ENCODE measurements around the gene ZDHHC19. TPM values are rescaled to one million over a fixed set of nuclear protein-coding genes. Genes with fewer than 3 reads are reported as not detected.
A peak's percentile ranks its signal among the peaks of the same experiment; 100 is the strongest.
"Not testable (repeated sequence)": the region's sequence is repeated elsewhere in the genome, so short reads cannot be mapped to it uniquely, and the experiment has no call there.

The ZDHHC19 gene
- total RNA-seq, 1 donor, result not detected

DNA sequence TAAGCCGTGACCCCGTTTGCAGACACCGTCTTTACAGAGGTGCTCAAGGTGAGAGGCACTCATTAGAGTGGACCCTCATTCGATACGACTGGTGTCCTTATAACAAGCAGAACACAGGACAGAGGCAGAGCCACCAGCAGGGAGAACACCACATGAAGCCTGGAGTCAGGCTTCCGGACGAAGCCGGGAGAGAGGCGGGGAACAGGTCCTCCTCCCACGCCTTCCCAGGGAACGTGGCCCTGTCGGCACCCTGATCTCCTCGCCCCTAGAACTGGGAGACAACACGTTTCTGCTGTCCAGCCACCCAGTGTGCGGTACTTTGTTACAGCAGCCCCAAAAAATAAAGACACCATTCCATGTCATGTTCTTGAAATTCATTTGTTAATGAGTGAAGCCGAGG, 33.6 kb downstream of the ZDHHC19 start:
- Histone ChIP-seq H3K4me3 (ENCODE audit: insufficient read depth, low read length) (no peak overlapping the region), H3K27me3 (ENCODE audit: insufficient read depth, low read length) (no peaks in the 10 kb centered on the region), H3K4me2 (ENCODE audit: insufficient read depth, low read length) (no peak overlapping the region), H2AFZ (ENCODE audit: low read length) (no peak overlapping the region), H4K20me1 (ENCODE audit: insufficient read depth, low read length) (no peaks in the 10 kb centered on the region), H3K9me3 (ENCODE audit: low read depth, low read length) (no peaks in the 10 kb centered on the region), H3K27ac (ENCODE audit: low read depth, low read length) (no peak overlapping the region), H3K79me2 (ENCODE audit: insufficient read depth, low read length) (no peaks in the 10 kb centered on the region), H3K36me3 (ENCODE audit: insufficient read depth, low read length) (no peaks in the 10 kb centered on the region), H3K4me1 (ENCODE audit: insufficient read depth, low read length) (peaks cover 10% of the 10 kb centered on the region)
- DNase-seq (ENCODE audit: insufficient read length, low spot score, missing footprints), result no peak
- TF ChIP-seq, protein P1, sequence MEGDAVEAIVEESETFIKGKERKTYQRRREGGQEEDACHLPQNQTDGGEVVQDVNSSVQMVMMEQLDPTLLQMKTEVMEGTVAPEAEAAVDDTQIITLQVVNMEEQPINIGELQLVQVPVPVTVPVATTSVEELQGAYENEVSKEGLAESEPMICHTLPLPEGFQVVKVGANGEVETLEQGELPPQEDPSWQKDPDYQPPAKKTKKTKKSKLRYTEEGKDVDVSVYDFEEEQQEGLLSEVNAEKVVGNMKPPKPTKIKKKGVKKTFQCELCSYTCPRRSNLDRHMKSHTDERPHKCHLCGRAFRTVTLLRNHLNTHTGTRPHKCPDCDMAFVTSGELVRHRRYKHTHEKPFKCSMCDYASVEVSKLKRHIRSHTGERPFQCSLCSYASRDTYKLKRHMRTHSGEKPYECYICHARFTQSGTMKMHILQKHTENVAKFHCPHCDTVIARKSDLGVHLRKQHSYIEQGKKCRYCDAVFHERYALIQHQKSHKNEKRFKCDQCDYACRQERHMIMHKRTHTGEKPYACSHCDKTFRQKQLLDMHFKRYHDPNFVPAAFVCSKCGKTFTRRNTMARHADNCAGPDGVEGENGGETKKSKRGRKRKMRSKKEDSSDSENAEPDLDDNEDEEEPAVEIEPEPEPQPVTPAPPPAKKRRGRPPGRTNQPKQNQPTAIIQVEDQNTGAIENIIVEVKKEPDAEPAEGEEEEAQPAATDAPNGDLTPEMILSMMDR (IDR thresholded peaks at IDR 0.05; ENCODE audit: extremely low read depth, low read depth, low read length), result no peak

DNA sequence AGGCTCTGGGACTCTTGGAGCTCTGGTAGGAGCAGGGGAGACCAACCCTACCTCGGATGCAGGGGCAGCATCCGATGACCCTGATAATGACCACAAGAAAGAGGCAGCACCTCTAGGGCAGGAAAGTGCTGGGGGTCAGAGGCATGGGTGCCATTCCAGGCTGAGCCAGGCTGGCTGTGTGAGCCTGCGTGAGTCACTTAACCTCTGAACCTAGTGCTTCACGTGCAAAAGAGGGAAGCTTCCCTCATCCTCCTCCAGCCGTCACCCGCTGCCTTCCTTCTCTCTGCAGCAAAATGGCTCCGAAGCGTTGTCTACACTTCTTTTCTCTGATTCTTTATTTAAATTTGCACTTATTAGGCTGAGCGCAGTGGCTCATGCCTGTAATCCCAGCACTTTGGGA, 35.5 kb downstream of the ZDHHC19 start:
- no peak overlapping the region for H2AFZ ChIP-seq (ENCODE audit: low read length)
- peak; percentile 37 for DNase-seq (ENCODE audit: insufficient read length, low spot score, missing footprints)
- H3K4me3 ChIP-seq (ENCODE audit: insufficient read depth, low read length), result no peak overlapping the region
- no peaks in the 10 kb centered on the region for H3K36me3 ChIP-seq (ENCODE audit: insufficient read depth, low read length)
- H3K4me2 ChIP-seq (ENCODE audit: insufficient read depth, low read length), result no peak overlapping the region
- no peaks in the 10 kb centered on the region for H3K79me2 ChIP-seq (ENCODE audit: insufficient read depth, low read length)
- H3K27ac ChIP-seq (ENCODE audit: low read depth, low read length), result no peak overlapping the region
- TF ChIP-seq, protein P1 (IDR thresholded peaks at IDR 0.05; ENCODE audit: extremely low read depth, low read depth, low read length), result no peak
- H3K9me3 ChIP-seq (ENCODE audit: low read depth, low read length), result no peaks in the 10 kb centered on the region
- H3K4me1 ChIP-seq (ENCODE audit: insufficient read depth, low read length), result peaks cover 10% of the 10 kb centered on the region
- H3K27me3 ChIP-seq (ENCODE audit: insufficient read depth, low read length), result no peaks in the 10 kb centered on the region
- no peaks in the 10 kb centered on the region for H4K20me1 ChIP-seq (ENCODE audit: insufficient read depth, low read length)

DNA sequence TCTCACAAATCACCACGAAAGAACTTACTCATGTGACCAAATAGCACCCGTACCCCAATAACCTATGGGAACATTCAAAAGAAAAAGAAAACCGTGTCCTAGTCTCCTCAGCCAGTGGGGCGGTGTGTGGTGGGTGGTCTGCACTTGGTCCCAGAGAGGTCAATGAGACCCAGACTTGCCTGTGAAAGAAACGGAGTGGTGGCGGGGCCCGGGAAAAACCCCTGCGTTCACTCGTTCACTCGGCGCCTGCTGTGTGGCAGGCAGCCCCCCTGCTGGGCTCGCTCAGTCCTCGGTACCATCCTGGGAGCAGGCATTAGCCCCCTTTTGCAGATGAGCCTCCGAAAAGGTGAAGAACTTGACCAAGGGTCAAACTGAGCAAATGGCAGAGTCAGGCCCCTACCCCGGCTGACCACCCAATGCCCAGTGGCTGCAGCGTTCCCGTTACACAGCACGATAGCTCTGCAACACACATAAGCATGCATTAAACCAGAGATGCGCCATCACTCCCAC, 36.0 kb downstream of the ZDHHC19 start:
- no peak overlapping the region for H3K4me3 ChIP-seq (ENCODE audit: insufficient read depth, low read length)
- no peaks in the 10 kb centered on the region for H3K9me3 ChIP-seq (ENCODE audit: low read depth, low read length)
- H2AFZ ChIP-seq (ENCODE audit: low read length), result no peak overlapping the region
- no peak overlapping the region for H3K4me2 ChIP-seq (ENCODE audit: insufficient read depth, low read length)
- TF ChIP-seq, protein P1 (IDR thresholded peaks at IDR 0.05; ENCODE audit: extremely low read depth, low read depth, low read length), result no peak
- no peak for DNase-seq (ENCODE audit: insufficient read length, low spot score, missing footprints)
- H3K4me1 ChIP-seq (ENCODE audit: insufficient read depth, low read length), result peaks cover 10% of the 10 kb centered on the region
- no peaks in the 10 kb centered on the region for H3K36me3 ChIP-seq (ENCODE audit: insufficient read depth, low read length)
- no peak overlapping the region for H3K27ac ChIP-seq (ENCODE audit: low read depth, low read length)
- H4K20me1 ChIP-seq (ENCODE audit: insufficient read depth, low read length), result no peaks in the 10 kb centered on the region
- no peaks in the 10 kb centered on the region for H3K27me3 ChIP-seq (ENCODE audit: insufficient read depth, low read length)
- H3K79me2 ChIP-seq (ENCODE audit: insufficient read depth, low read length), result no peaks in the 10 kb centered on the region

DNA sequence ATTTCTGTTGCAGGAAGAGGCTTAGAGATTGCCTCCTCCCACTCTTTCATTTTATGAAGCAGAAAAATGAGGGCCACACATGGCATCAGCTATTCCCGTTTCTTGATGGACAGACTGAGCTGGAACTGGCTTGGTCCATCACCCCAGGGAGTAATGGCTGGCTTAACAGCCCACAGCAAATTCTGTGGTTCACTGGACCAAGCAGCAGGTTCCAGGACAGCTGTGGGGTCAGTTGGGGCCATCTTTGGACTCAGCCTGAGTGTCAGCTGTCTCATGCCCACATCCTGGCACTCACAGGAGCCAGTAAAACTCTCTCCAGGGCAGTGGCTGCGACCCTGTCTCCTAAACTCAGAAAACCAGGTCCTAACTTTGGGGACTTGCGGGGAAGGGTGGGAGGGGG, 36.5 kb downstream of the ZDHHC19 start:
- H3K27ac ChIP-seq (ENCODE audit: low read depth, low read length), result no peak overlapping the region
- H2AFZ ChIP-seq (ENCODE audit: low read length), result no peak overlapping the region
- no peak overlapping the region for H3K4me2 ChIP-seq (ENCODE audit: insufficient read depth, low read length)
- no peaks in the 10 kb centered on the region for H4K20me1 ChIP-seq (ENCODE audit: insufficient read depth, low read length)
- H3K9me3 ChIP-seq (ENCODE audit: low read depth, low read length), result no peaks in the 10 kb centered on the region
- H3K36me3 ChIP-seq (ENCODE audit: insufficient read depth, low read length), result no peaks in the 10 kb centered on the region
- no peaks in the 10 kb centered on the region for H3K79me2 ChIP-seq (ENCODE audit: insufficient read depth, low read length)
- TF ChIP-seq, protein P1 (IDR thresholded peaks at IDR 0.05; ENCODE audit: extremely low read depth, low read depth, low read length), result no peak
- peak; percentile 38 for DNase-seq (ENCODE audit: insufficient read length, low spot score, missing footprints)
- H3K4me1 ChIP-seq (ENCODE audit: insufficient read depth, low read length), result peaks cover 6% of the 10 kb centered on the region
- H3K27me3 ChIP-seq (ENCODE audit: insufficient read depth, low read length), result no peaks in the 10 kb centered on the region
- no peak overlapping the region for H3K4me3 ChIP-seq (ENCODE audit: insufficient read depth, low read length)

DNA sequence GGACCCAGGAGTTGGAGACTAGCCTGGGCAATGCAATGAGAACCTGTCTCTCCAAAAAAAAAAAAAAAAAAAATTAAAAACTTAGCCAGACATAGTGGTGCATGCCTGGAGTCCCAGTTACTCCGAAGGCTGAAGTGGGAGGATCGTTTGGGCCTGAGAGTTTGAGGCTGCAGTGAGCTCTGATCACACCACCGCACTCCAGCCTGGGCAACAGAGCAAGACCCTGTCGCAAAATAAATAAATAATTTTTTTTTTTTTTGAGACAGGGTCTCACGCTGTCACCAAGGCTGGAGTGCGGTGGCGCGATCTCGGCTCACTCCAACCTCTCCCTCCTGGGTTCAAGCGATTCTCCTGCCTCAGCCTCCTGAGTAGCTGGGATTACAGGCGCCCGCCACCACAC, 40.9 kb downstream of the ZDHHC19 start:
- not testable (repeated sequence) for H3K4me3 ChIP-seq (ENCODE audit: insufficient read depth, low read length); H3K36me3 ChIP-seq (ENCODE audit: insufficient read depth, low read length); H3K4me2 ChIP-seq (ENCODE audit: insufficient read depth, low read length); DNase-seq (ENCODE audit: insufficient read length, low spot score, missing footprints); H4K20me1 ChIP-seq (ENCODE audit: insufficient read depth, low read length); H3K27me3 ChIP-seq (ENCODE audit: insufficient read depth, low read length); H2AFZ ChIP-seq (ENCODE audit: low read length); H3K9me3 ChIP-seq (ENCODE audit: low read depth, low read length); H3K27ac ChIP-seq (ENCODE audit: low read depth, low read length); H3K4me1 ChIP-seq (ENCODE audit: insufficient read depth, low read length); H3K79me2 ChIP-seq (ENCODE audit: insufficient read depth, low read length)
